ENCODE measurements around the gene NPW. TPM values are rescaled to one million over a fixed set of nuclear protein-coding genes. Genes with fewer than 3 reads are reported as not detected.

Gene NPW
- total and polyA plus RNA-seq, 2 experiments from 2014 or later: 3.0 TPM; not detected in 1

DNA sequence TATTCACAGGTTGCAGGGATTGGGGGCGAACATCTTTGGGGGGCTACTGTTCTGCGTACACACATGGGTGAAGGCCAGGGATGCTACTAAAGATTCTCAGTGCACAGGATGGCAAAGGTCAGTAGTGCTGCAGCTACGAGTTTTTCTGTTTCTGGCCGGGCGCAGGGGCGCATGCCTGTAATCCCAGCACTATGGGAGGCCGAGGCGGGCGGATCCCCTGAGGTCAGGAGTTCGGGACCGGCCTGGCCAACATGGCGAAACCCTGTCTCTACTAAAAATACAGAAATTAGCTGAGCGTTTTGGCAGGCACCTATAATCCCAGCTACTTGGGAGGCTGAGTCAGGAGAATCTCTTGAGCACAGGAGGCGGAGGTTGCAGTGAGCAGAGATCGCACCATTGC is 6.1 kb upstream of the NPW start:
- peaks cover 22% of the 10 kb centered on the region for H3K79me2 ChIP-seq (ENCODE audit: insufficient read depth)
- no peaks in the 10 kb centered on the region for H4K20me1 ChIP-seq (ENCODE audit: insufficient read depth)
- DNase-seq: no peak

DNA sequence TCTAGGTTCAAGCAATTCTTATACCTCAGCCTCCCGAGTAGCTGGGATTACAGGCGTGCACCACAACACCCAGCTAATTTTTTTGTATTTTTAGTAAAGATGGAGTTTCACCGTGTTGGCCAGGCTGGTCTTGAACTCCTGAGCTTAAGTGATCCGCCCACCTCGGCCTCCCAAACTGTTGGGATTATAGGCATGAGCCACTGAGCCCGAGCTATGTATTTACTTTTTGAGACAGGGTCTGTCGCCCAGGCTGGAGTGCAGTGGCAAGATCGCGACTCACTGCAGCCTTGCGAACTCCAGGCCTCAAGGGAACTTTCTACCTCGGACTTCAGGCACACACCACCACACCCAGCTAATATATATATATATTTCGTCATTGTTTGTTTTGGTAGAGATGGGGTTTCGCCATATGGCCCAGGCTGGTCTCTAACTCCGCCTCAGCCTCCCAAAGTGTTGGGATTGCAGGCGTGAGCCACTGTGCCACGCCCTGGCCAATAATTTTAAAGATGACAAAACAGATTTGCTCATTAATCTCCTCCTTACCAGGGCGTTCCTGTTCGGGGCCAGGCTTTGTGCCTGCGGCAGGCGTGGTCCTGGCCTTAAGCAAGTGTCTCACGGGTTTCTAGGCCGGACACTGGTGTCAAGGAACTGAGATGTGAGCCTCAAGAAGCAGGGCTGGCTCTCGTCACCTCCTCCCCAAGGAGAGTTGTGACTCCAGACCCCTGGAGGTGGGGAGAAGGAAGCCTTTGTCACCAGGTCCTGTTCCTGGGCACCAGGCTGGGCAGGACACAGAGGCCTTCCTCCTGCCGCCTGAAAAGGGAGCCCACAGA is 4.3 kb upstream of the NPW start:
- in situ Hi-C loops (cut with MboI): no loop called here
- H3K27ac ChIP-seq: no peak overlapping the region

More for the DNA sequence above, 6.1 kb upstream of the NPW start:
- Histone ChIP-seq H3F3A (ENCODE audit: insufficient read depth) (peaks cover 3% of the 10 kb centered on the region), H3K9me3 (ENCODE audit: low read depth) (no peaks in the 10 kb centered on the region), H3K27ac (no peak overlapping the region), H2AFZ (no peak overlapping the region), H3K27me3 (replicated peaks; ENCODE audit: insufficient read depth) (no peaks in the 10 kb centered on the region), H3K9ac (no peak overlapping the region), H3K4me2 (ENCODE audit: unreplicated experiment) (no peak overlapping the region), H3K4me3 (no peak overlapping the region), H3K36me3 (ENCODE audit: low read depth) (no peaks in the 10 kb centered on the region), H3K4me1 (ENCODE audit: insufficient read depth) (peaks cover 8% of the 10 kb centered on the region; the same call in 1 of the 2 replicates), H3K9me2 (ENCODE audit: insufficient read depth) (no peaks in the 10 kb centered on the region)
- in situ Hi-C loops (cut with MboI): no loop called here
- 90 to 94% methylated on average over 15 of the region's 15 CpGs for WGBS, 2 experiments (ENCODE audit: low coverage in 1 of 2, low lambda C conversion rate in 2 of 2, missing lambda C conversion rate in 2 of 2)
- TF ChIP-seq EZH2 (IDR thresholded peaks at IDR 0.05; ENCODE audit: insufficient read depth, poor library complexity, severe bottlenecking): no peak
- TF ChIP-seq EZH2phosphoT487 (IDR thresholded peaks at IDR 0.05; ENCODE audit: insufficient read depth, low read depth): no peak

DNA sequence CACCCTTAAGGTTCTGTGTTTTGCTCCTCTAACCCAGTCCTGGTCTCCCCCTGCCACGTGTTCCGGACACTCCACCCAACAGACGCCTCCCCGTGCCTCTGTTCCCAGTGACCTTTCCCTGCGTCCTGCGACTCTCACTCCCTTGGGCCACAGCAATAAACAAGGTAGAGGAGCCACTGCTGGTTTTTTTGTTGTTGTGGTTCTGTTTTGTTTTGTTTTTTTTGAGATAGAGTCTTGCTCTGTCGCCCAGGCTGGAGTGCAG is 3.7 kb upstream of the NPW start:
- Histone ChIP-seq H3K4me2 (ENCODE audit: unreplicated experiment) (no peak overlapping the region), H3K36me3 (ENCODE audit: low read depth) (no peaks in the 10 kb centered on the region), H3F3A (ENCODE audit: insufficient read depth) (no peaks in the 10 kb centered on the region), H3K4me1 (ENCODE audit: insufficient read depth) (no peaks in the 10 kb centered on the region), H3K27me3 (replicated peaks; ENCODE audit: insufficient read depth) (no peaks in the 10 kb centered on the region), H3K9me2 (ENCODE audit: insufficient read depth) (no peaks in the 10 kb centered on the region), H3K4me3 (no peak overlapping the region), H3K79me2 (ENCODE audit: insufficient read depth) (peaks cover 2% of the 10 kb centered on the region; the same call in 1 of the 2 replicates), H3K9me3 (ENCODE audit: low read depth) (no peaks in the 10 kb centered on the region), H4K20me1 (ENCODE audit: insufficient read depth) (no peaks in the 10 kb centered on the region), H3K9ac (no peak overlapping the region), H2AFZ (no peak overlapping the region), H3K27ac (no peak overlapping the region)
- TF ChIP-seq EZH2phosphoT487 (IDR thresholded peaks at IDR 0.05; ENCODE audit: insufficient read depth, low read depth): no peak
- no peak for TF ChIP-seq EZH2 (IDR thresholded peaks at IDR 0.05; ENCODE audit: insufficient read depth, poor library complexity, severe bottlenecking)
- DNase-seq: no peak
- in situ Hi-C loops (cut with MboI): no loop called here
- 86 to 89% methylated on average over 7 of the region's 7 CpGs for WGBS, 2 experiments (ENCODE audit: low coverage in 1 of 2, low lambda C conversion rate in 2 of 2, missing lambda C conversion rate in 2 of 2)

More for the DNA sequence above, 4.3 kb upstream of the NPW start:
- Histone ChIP-seq H3K9ac (no peak overlapping the region), H3K4me2 (ENCODE audit: unreplicated experiment) (no peak overlapping the region), H3K27me3 (replicated peaks; ENCODE audit: insufficient read depth) (no peaks in the 10 kb centered on the region), H2AFZ (no peak overlapping the region), H4K20me1 (ENCODE audit: insufficient read depth) (no peaks in the 10 kb centered on the region), H3K9me3 (ENCODE audit: low read depth) (no peaks in the 10 kb centered on the region), H3F3A (ENCODE audit: insufficient read depth) (no peaks in the 10 kb centered on the region), H3K4me3 (no peak overlapping the region), H3K9me2 (ENCODE audit: insufficient read depth) (no peaks in the 10 kb centered on the region), H3K4me1 (ENCODE audit: insufficient read depth) (peaks cover 5% of the 10 kb centered on the region; the same call in 1 of the 2 replicates), H3K36me3 (ENCODE audit: low read depth) (no peaks in the 10 kb centered on the region), H3K79me2 (ENCODE audit: insufficient read depth) (peaks cover 7% of the 10 kb centered on the region)
- no peak for DNase-seq
- TF ChIP-seq EZH2 (IDR thresholded peaks at IDR 0.05; ENCODE audit: insufficient read depth, poor library complexity, severe bottlenecking) (no peak), EZH2phosphoT487 (IDR thresholded peaks at IDR 0.05; ENCODE audit: insufficient read depth, low read depth) (no peak)
- 87 to 89% methylated on average over 24 of the region's 24 CpGs for WGBS, 2 experiments (ENCODE audit: low coverage in 1 of 2, low lambda C conversion rate in 2 of 2, missing lambda C conversion rate in 2 of 2)

DNA sequence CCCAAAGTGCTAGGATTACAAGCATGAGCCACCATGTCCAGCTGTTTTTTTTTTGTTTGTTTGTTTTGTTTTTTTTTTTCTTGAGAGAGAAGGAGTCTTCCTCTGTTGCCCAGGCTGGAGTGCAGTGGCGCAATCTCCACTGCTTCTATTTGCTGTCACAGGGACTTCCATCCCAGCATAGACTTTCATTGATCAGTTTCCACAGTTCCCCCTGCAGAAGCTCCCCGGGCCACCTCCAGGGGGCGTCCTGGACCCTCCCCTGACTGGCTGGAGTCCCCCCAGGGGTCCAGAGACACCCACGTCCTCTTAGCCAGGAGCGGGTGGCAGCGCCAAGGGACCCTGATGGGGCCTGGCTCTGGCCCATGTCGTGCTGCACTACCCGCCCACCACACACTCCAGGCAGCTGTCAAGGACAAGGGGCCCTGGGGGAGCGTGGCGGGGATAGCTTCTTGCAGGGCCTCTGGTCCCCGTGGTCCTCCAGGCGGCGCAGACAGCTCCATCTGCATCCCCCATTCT is 3.1 kb upstream of the NPW start:
- no peak overlapping the region for H3K4me2 ChIP-seq (ENCODE audit: unreplicated experiment)
- H3K27me3 ChIP-seq (replicated peaks; ENCODE audit: insufficient read depth): no peaks in the 10 kb centered on the region; the same call in 1 of the 2 replicates
- H3K9me2 ChIP-seq (ENCODE audit: insufficient read depth): no peaks in the 10 kb centered on the region
- H2AFZ ChIP-seq: no peak overlapping the region
- H3K79me2 ChIP-seq (ENCODE audit: insufficient read depth): no peaks in the 10 kb centered on the region
- no peak overlapping the region for H3K27ac ChIP-seq
- in situ Hi-C loops (cut with MboI): no loop called here
- H3F3A ChIP-seq (ENCODE audit: insufficient read depth): no peaks in the 10 kb centered on the region
- no peaks in the 10 kb centered on the region for H4K20me1 ChIP-seq (ENCODE audit: insufficient read depth)
- no peak for DNase-seq
- WGBS, 2 experiments (ENCODE audit: low coverage in 1 of 2, low lambda C conversion rate in 2 of 2, missing lambda C conversion rate in 2 of 2): 32 to 38% methylated on average over 13 of the region's 13 CpGs
- H3K4me3 ChIP-seq: no peak overlapping the region
- H3K4me1 ChIP-seq (ENCODE audit: insufficient read depth): no peaks in the 10 kb centered on the region
- no peak overlapping the region for H3K9ac ChIP-seq
- H3K9me3 ChIP-seq (ENCODE audit: low read depth): no peaks in the 10 kb centered on the region
- no peaks in the 10 kb centered on the region for H3K36me3 ChIP-seq (ENCODE audit: low read depth)
- TF ChIP-seq EZH2phosphoT487 (IDR thresholded peaks at IDR 0.05; ENCODE audit: insufficient read depth, low read depth) (no peak), EZH2 (IDR thresholded peaks at IDR 0.05; ENCODE audit: insufficient read depth, poor library complexity, severe bottlenecking) (no peak)

Data from GM23248 (cell line).